Fibroblast of lung (primary cell): ENCODE results near the gene NIPAL3. TPM values are rescaled to one million over a fixed set of nuclear protein-coding genes. Genes with fewer than 3 reads are reported as not detected.

Experiments used
- DNase-seq, 2 donors: peaks; one replicate each; pipeline versions ENCODE4 v3.0.0 to v3.0.0-alpha.2; 2010; ENCODE audit warnings: low read depth in 2 of 2
- H2AFZ ChIP-seq: 2 replicates; pipeline ENCODE4 v1.5.1; 2012; ENCODE audit warnings: low read length, control low read depth, inconsistent platforms
- H3K27ac ChIP-seq: 2 replicates; pipeline ENCODE4 v1.5.1; 2011; ENCODE audit warnings: low read length, control low read depth; ENCODE audit not compliant: insufficient read depth
- H3K27me3 ChIP-seq: 2 replicates; pipeline ENCODE4 v1.5.1; 2011; ENCODE audit warnings: mild to moderate bottlenecking, low read length; ENCODE audit not compliant: control insufficient read depth, insufficient read depth
- H3K36me3 ChIP-seq: 2 replicates; pipeline ENCODE4 v1.5.1; 2011; ENCODE audit warnings: low read length; ENCODE audit not compliant: control insufficient read depth, insufficient read depth
- H3K4me1 ChIP-seq: 2 replicates; pipeline ENCODE4 v1.5.1; 2011; ENCODE audit warnings: low read length; ENCODE audit not compliant: control insufficient read depth, insufficient read depth; ENCODE audit errors: extremely low read depth
- H3K4me2 ChIP-seq: 2 replicates; pipeline ENCODE4 v1.5.1; 2011; ENCODE audit warnings: low read length, control low read depth; ENCODE audit not compliant: insufficient read depth; ENCODE audit errors: extremely low read depth
- H3K4me3 ChIP-seq, 4 experiments: fragments of 200-600 bp in 1 of 4; sonication (generic) in 1 of 4; replicated peaks in 1 of 4; 2 replicates each; pipeline ENCODE4 v1.5.1; 2011 to 2016; ENCODE audit warnings: low read length in 4 of 4, low read depth in 3 of 4, mild to moderate bottlenecking in 3 of 4, control low read depth in 2 of 4, inconsistent platforms in 1 of 4, mixed read lengths in 1 of 4; ENCODE audit not compliant: insufficient read depth in 1 of 4; ENCODE audit errors: control extremely low read depth in 1 of 4
- H3K79me2 ChIP-seq: 2 replicates; pipeline ENCODE4 v1.5.1; 2012; ENCODE audit warnings: mild to moderate bottlenecking, low read length, inconsistent platforms; ENCODE audit not compliant: control insufficient read depth, insufficient read depth
- H3K9ac ChIP-seq: 2 replicates; pipeline ENCODE4 v1.5.1; 2011; ENCODE audit warnings: mild to moderate bottlenecking, low read length, control low read depth; ENCODE audit not compliant: insufficient read depth
- H3K9me3 ChIP-seq: 2 replicates; pipeline ENCODE4 v1.5.1; 2012; ENCODE audit warnings: low read depth, low read length; ENCODE audit not compliant: control insufficient read depth, insufficient read depth
- H4K20me1 ChIP-seq: 2 replicates; pipeline ENCODE4 v1.5.1; 2011; ENCODE audit warnings: low read length; ENCODE audit not compliant: control insufficient read depth, insufficient read depth; ENCODE audit errors: extremely low read depth
- EZH2 ChIP-seq: IDR thresholded peaks from 2 replicates; pipeline ENCODE4 v1.5.1; 2012; ENCODE audit warnings: low read length, control low read depth, mild to moderate bottlenecking; ENCODE audit errors: missing control alignments
- polyA plus RNA-seq, 2 donors: library from polyadenylated mRNA; depleted of rRNA in 1 of 2; stranded (reverse) in 1 of 2; unstranded in 1 of 2; fragments of >200 nt; gene quantifications; 2 replicates each; pipeline ENCODE4 v1.2.1, GENCODE V29; 2011 to 2012; ENCODE audit warnings: missing spikeins in 1 of 2
- total RNA-seq: library from RNA; depleted of rRNA; stranded (reverse); fragments of >200 nt; gene quantifications from 2 replicates; pipeline ENCODE4 v1.2.1, GENCODE V29; 2014
- TF ChIP-seq, protein P1 (sequence below), 2 donors: IDR thresholded peaks in 1 of 2; conservative IDR thresholded peaks in 1 of 2; 1 replicate in 1 of 2; 2 replicates in 1 of 2; pipeline ENCODE4 v1.5.1; 2011 to 2012; ENCODE audit warnings: low read length in 2 of 2, control low read depth in 1 of 2, inconsistent platforms in 1 of 2, low read depth in 1 of 2, mild to moderate bottlenecking in 1 of 2

The NIPAL3 gene
- total and polyA plus RNA-seq, 2 donors (not counting 1 experiment from before 2014, with no cell fraction given), result 65.3 to 85.2 TPM

- H3K9ac ChIP-seq, result no peak overlapping the region
- TF ChIP-seq EZH2, result no peak
- TF ChIP-seq, protein P1, sequence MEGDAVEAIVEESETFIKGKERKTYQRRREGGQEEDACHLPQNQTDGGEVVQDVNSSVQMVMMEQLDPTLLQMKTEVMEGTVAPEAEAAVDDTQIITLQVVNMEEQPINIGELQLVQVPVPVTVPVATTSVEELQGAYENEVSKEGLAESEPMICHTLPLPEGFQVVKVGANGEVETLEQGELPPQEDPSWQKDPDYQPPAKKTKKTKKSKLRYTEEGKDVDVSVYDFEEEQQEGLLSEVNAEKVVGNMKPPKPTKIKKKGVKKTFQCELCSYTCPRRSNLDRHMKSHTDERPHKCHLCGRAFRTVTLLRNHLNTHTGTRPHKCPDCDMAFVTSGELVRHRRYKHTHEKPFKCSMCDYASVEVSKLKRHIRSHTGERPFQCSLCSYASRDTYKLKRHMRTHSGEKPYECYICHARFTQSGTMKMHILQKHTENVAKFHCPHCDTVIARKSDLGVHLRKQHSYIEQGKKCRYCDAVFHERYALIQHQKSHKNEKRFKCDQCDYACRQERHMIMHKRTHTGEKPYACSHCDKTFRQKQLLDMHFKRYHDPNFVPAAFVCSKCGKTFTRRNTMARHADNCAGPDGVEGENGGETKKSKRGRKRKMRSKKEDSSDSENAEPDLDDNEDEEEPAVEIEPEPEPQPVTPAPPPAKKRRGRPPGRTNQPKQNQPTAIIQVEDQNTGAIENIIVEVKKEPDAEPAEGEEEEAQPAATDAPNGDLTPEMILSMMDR (conservative IDR thresholded peaks at IDR 0.05 in 1 of 2, IDR thresholded peaks at IDR 0.05 in 1 of 2; ENCODE audit: low read depth in 1 of 2, low read length in 2 of 2), result no peak
- peaks cover 7% of the 10 kb centered on the region for H3K4me1 ChIP-seq
- H3K9me3 ChIP-seq, result no peaks in the 10 kb centered on the region
- DNase-seq, result no peak
- no peak overlapping the region for H3K4me3 ChIP-seq
- no peaks in the 10 kb centered on the region for H3K79me2 ChIP-seq
- no peak overlapping the region for H3K27ac ChIP-seq
- H3K36me3 ChIP-seq, result no peaks in the 10 kb centered on the region
- no peaks in the 10 kb centered on the region for H4K20me1 ChIP-seq
- no peak overlapping the region for H3K4me2 ChIP-seq
- H3K27me3 ChIP-seq, result no peaks in the 10 kb centered on the region
- no peak overlapping the region for H2AFZ ChIP-seq
These were observed 23.0 kb upstream of the NIPAL3 start for GRCh38 chr1:24392604-24392946.

- Histone ChIP-seq H3K4me1 (peaks cover 7% of the 10 kb centered on the region), H4K20me1 (no peaks in the 10 kb centered on the region), H3K4me2 (no peak overlapping the region), H2AFZ (no peak overlapping the region), H3K27ac (no peak overlapping the region), H3K79me2 (no peaks in the 10 kb centered on the region), H3K36me3 (no peaks in the 10 kb centered on the region), H3K9me3 (no peaks in the 10 kb centered on the region), H3K4me3 (no peak overlapping the region), H3K27me3 (no peaks in the 10 kb centered on the region), H3K9ac (no peak overlapping the region)
- DNase-seq, result no peak
- TF ChIP-seq, protein P1 (conservative IDR thresholded peaks at IDR 0.05 in 1 of 2, IDR thresholded peaks at IDR 0.05 in 1 of 2; ENCODE audit: low read depth in 1 of 2, low read length in 2 of 2), result no peak
- no peak for TF ChIP-seq EZH2
These were observed 22.5 kb upstream of the NIPAL3 start for GRCh38 chr1:24392982-24393650.

DNA sequence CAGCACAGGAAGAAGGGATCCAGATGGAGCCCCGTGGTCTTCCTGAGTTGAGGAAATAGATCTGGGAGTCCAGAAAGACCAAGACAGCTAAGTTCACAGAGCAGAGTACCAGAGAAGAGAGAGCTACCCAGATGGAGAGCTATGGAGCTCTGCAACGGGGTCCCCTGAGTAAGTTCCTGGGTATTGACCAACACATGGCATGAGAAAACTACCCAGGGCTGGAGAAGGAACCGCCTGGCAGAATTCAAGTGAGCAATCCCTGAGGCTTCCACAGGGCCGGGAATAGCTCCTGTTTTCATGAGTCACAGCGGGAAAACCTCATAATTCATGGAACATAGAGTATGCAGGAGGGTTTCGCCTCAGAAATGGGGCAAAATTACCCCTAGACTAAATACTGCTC, 21.7 kb upstream of the NIPAL3 start:
- H3K36me3 ChIP-seq, result no peaks in the 10 kb centered on the region
- H3K4me2 ChIP-seq, result no peak overlapping the region
- H3K9me3 ChIP-seq, result no peaks in the 10 kb centered on the region
- peaks cover 7% of the 10 kb centered on the region for H3K4me1 ChIP-seq
- H3K27ac ChIP-seq, result no peak overlapping the region
- no peak overlapping the region for H3K9ac ChIP-seq
- no peak overlapping the region for H3K4me3 ChIP-seq
- no peak for TF ChIP-seq EZH2
- TF ChIP-seq, protein P1 (conservative IDR thresholded peaks at IDR 0.05 in 1 of 2, IDR thresholded peaks at IDR 0.05 in 1 of 2; ENCODE audit: low read depth in 1 of 2, low read length in 2 of 2), result no peak
- peak; percentile 69 to 81 for DNase-seq
- H3K27me3 ChIP-seq, result no peaks in the 10 kb centered on the region
- H3K79me2 ChIP-seq, result no peaks in the 10 kb centered on the region
- H4K20me1 ChIP-seq, result no peaks in the 10 kb centered on the region
- peak overlapping the region; percentile 20 for H2AFZ ChIP-seq
